ENCODE measurements around the gene TEKT5. TPM values are rescaled to one million over a fixed set of nuclear protein-coding genes. Genes with fewer than 3 reads are reported as not detected.
A peak's percentile ranks its signal among the peaks of the same experiment; 100 is the strongest.
"Not testable (repeated sequence)": the region's sequence is repeated elsewhere in the genome, so short reads cannot be mapped to it uniquely, and the experiment has no call there.

The TEKT5 gene
- total RNA-seq, 1 donor from 2014 or later, result not detected

- intact Hi-C loops (cut with DNase I), result no loop called here
- DNase-seq (ENCODE audit: missing footprints) (no peak), ATAC-seq (no peak)
Observed at GRCh38 chr16:10646228-10646580, 48.5 kb downstream of the TEKT5 start.

DNA sequence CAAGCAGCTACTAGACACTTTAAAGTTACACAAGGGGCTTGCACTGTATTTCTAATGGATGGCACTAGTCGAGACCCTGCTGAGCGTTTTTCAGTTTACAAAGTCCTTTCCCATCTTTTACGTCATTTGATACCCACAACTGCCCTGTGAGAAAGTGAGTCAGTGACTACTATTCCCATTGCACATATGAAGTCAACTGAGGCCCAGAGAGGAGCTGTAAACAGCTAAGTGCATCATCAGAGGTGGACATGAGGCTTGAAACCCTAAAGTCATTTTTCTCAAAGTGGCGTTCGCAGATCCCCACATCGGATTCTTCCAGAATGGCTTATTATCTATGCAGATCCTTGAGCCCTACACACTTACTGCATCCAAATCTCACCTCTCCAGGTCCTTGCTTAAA lies 50.6 kb downstream of the TEKT5 start:
- ATAC-seq (no peak), DNase-seq (ENCODE audit: missing footprints) (no peak)
- intact Hi-C loops (cut with DNase I), result no loop called here

- intact Hi-C loops (cut with DNase I), result no loop called here
- ATAC-seq (no peak), DNase-seq (ENCODE audit: missing footprints) (no peak)
Observed at GRCh38 chr16:10642964-10643363, 51.8 kb downstream of the TEKT5 start.

DNA sequence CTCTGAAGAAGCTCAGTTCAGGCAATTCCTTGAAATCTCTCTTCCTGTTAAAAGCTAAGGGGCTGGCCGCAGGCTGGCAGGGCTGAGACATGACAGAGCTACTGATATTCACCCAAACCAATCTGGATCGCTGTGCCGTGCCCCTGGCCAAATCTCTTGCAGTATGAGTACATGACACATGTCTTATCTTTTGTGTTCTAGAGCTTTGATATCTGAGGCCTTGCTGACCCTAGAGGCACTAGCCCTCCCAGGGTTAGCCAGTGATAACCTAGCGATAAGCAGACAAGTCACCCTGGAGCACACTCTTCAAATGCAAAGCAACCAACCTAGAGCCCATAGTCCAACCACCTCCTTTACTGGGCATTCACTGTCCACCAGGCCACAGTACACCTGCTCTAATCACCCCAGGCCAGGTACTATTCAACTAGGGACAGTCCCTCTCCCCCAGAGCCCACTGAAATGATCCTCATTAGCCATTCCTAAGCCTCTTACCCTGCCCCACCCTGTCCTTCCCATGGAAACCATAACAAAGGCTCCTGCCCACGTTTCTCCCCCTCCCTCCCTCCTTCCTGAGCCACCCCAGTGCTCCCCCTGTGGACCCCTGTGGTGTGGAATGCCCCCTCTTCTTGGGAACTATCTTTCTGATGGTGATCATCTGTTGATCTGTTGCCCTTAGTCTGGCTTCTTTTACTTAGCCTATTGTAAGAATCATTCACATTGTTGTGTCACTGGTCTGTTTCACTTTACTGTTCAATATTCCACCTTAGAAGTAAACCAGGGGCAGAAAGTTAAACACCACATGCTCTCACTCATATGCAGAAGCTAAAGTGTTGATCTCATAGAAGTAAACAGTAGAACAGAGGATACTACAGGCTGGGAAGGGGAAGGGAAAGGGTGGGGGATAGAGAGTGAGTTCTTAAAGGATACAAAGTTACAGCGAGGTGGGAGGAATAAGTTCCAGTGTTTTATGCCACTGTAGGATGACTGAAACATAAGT lies 52.5 kb downstream of the TEKT5 start:
- ATAC-seq (no peak), DNase-seq (ENCODE audit: missing footprints) (no peak)
- intact Hi-C loops (cut with DNase I), result no loop called here

DNA sequence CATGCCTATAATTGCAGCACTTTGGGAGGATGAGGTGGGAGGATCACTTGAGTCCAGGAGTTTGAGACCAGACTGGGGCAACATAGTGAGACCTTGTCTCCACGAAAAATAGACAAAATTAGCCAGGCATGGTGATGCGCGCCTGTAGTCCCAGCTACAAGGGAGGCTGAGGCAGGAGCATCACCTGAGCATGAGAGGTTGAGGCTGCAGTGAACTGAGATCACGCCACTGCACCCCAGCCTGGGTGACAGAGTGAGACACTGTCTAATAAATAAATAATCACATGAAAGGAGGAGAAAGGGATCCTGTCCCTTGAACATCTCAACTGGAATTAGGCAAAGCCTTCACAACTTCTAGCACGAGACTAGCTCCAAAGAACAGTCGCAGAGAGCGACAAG lies 53.2 kb downstream of the TEKT5 start:
- DNase-seq (ENCODE audit: missing footprints) (no peak), ATAC-seq (no peak)
- intact Hi-C loops (cut with DNase I), result no loop called here

GRCh38 chr16:10640934-10641333 lies 53.8 kb downstream of the TEKT5 start:
- DNase-seq (ENCODE audit: missing footprints) (no peak), ATAC-seq (no peak)
- intact Hi-C loops (cut with DNase I), result no loop called here

DNA sequence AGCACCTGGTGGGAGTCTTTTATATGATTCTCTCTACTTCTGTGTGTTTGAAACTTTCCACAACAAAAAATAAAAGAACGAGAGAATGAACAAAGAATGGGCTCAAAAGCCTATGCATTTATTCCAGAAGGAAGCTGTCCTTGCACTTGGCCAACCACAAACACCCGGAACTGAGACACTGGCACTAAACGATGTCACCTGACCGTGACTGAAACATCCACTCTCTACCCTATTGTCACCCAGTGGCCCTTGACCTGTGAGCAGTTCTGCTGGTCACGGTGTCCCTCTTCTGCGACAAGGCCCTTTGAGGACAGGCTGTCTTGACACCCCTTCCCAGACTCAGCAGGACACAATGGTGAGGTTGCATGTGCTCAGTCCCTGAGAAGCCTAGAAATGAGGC lies 56.6 kb downstream of the TEKT5 start:
- no peak for DNase-seq (ENCODE audit: missing footprints)
- intact Hi-C loops (cut with DNase I), result no loop called here
- no peak for ATAC-seq

- intact Hi-C loops (cut with DNase I), result no loop called here
- DNase-seq (ENCODE audit: missing footprints) (no peak), ATAC-seq (no peak)
Observed at GRCh38 chr16:10637337-10638037, 57.2 kb downstream of the TEKT5 start.

DNA sequence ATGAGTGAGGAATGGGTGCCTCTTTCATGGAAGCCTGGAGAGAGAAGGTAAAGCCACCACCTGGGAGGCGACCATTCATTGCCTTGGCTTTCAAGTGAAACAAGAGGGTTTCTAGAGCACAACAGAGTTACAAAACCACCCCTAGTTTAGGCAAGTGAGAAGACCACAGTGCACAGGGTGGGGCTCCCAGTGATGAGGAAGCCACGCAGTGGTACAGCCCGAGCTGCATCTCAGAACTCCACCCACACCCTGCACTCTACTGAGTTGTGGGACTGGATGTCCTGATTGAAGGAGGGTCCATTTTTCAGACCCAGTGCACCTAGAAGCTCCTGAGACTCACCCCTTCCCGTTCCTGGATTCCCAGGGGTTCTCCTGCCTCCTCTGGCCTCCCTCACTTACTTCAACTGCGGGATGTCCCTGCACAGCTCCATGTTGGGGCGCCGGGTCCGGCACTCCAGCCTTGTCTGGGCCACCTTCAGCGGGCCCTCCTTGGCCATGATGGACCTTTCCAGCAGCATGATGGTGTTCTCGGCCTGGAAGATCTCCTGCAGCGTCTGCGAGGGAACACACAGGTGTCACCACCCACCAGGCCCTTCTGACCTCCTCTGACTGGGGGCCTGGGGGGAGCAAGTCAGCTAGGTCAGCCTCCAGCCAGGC lies 59.2 kb downstream of the TEKT5 start:
- intact Hi-C loops (cut with DNase I), result no loop called here
- ATAC-seq (no peak), DNase-seq (ENCODE audit: missing footprints) (no peak)

- DNase-seq (ENCODE audit: missing footprints); ATAC-seq; intact Hi-C loops (cut with DNase I): not testable (repeated sequence)
Observed at GRCh38 chr16:10633429-10633828, 61.3 kb downstream of the TEKT5 start.

- no peak for DNase-seq (ENCODE audit: missing footprints)
- intact Hi-C loops (cut with DNase I), result no loop called here
- ATAC-seq, result no peak
Observed at GRCh38 chr16:10631886-10632285, 62.8 kb downstream of the TEKT5 start.

DNA sequence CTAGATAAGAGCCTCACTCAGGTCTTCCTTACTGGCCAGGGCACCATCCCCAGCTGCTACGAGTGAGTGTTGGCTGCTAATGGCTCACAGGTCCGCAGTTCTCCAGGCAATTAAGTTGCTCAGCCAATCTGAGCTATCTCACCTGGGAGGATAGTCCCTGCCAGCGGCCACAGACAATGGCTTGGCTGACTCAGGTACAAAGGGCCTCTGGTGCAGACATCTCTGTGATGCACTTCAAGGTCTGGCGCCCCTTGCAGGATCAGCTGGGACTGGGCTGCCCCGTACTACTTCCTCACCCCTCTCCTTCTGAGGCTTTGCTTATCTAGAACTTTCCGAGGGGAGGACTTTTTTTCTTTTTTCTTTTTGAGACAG lies 65.2 kb downstream of the TEKT5 start:
- no peak for DNase-seq (ENCODE audit: missing footprints)
- ATAC-seq, result no peak
- intact Hi-C loops (cut with DNase I), result no loop called here

DNA sequence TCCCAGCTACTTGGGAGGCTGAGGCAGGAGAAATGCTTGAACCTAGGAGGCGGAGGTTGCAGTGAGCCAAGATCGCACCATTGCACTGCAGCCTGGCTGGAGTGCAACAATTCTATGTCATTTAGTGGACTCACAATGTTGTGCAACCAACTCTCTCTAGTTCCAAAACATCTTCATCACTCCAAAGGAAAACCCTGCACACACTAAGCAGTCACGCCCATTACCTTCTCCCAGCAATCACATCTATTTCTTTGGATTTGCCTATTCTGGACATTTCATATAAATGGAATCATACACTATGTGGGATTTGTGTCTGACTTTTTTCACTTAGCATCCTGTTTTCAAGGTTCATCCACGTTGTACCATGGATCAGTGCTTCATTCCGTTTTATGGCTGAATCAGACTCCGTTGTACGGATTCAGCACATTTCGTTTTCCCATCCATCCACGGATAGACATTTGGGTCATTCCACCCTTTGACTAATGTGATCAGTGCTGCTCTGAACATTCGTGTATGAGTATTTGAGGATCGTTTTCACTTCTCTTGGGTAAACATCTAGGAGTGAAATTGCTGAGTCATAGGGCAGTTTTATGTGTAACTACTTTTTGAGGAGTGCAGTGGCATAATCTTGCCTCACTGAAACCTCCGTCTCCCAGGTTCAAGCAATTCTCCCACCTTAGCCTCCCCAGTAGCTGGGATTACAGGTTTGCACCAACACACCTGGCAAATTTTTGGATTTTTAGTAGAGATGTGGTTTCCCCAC lies 69.0 kb downstream of the TEKT5 start:
- intact Hi-C loops (cut with DNase I), result no loop called here
- DNase-seq (ENCODE audit: missing footprints) (no peak), ATAC-seq (no peak)

DNA sequence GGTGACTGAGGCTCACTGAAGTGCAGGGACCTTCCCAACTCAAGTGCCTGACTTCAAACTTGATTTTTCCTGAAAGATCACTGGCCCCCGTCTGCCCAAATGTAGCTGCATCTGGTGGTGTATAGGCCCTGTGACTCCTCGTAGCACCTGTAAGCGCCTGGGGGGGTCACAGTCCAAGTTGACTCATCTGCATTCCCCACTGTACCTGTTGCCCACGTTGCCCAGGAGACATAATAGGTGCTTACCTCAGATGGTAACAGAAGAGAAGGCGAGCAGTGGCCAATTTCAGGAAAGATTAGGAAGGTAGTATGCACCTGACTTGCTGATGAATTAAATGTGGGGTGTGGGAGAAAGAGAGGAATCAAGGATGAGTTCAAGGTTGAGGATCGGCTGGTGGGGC lies 70.2 kb downstream of the TEKT5 start:
- intact Hi-C loops (cut with DNase I), result no loop called here
- ATAC-seq (no peak), DNase-seq (ENCODE audit: missing footprints) (no peak)

GRCh38 chr16:10623059-10623458 lies 71.7 kb downstream of the TEKT5 start:
- no peak for DNase-seq (ENCODE audit: missing footprints)
- intact Hi-C loops (cut with DNase I), result no loop called here
- no peak for ATAC-seq

- intact Hi-C loops (cut with DNase I), result no loop called here
- peak; percentile 70 for ATAC-seq
- DNase-seq (ENCODE audit: missing footprints), result no peak
Observed at GRCh38 chr16:10622036-10622921, 72.5 kb downstream of the TEKT5 start.

- intact Hi-C loops (cut with DNase I); ATAC-seq: not testable (repeated sequence)
Observed at GRCh38 chr16:10621216-10621949, 73.3 kb downstream of the TEKT5 start.

More at GRCh38 chr16:10621216-10621949, 73.3 kb downstream of the TEKT5 start:
- not testable (repeated sequence) for DNase-seq (ENCODE audit: missing footprints)
